A549 treated with Hydrocortisone at 1 μM for 4 hours (cell line): ENCODE measurements around the gene ALOXE3. TPM values are rescaled to one million over a fixed set of nuclear protein-coding genes. Genes with fewer than 3 reads are reported as not detected.

Experiments
- total RNA-seq: library from RNA; stranded (reverse); fragments of 200-300 nt; extraction: Qiagen RNA extraction; gene quantifications from 5 replicates; pipeline ENCODE4 v1.2.3, GENCODE V29; 2022

The ALOXE3 gene
- 6.3 to 10.0 TPM (median 6.4 TPM) in 5 replicates for total RNA-seq

GRCh38 chr17:8117980-8118768 is at the start of gene ALOXE3:
Gene ALOXE3, minus strand, starts transcription at chr17:8118514. Its CDS starts 524 bp downstream, at chr17:8117990.

GRCh38 chr17:8162233-8162996 is 44.1 kb upstream of the ALOXE3 start, which contains the start of gene VAMP2:
Gene VAMP2, minus strand, starts transcription at chr17:8162948. Its CDS starts 69 bp downstream, at chr17:8162879.

GRCh38 chr17:8152112-8152775 is 33.9 kb upstream of the ALOXE3 start, which contains the start of gene PER1:
Gene PER1, minus strand, starts transcription at chr17:8152404. Its CDS starts 1,698 bp downstream, at chr17:8150706.

GRCh38 chr17:8123695-8124349 is 5.5 kb upstream of the ALOXE3 start, which contains the start of gene HES7:
Gene HES7, minus strand, starts transcription at chr17:8124106. Its CDS starts 22 bp downstream, at chr17:8124084.

GRCh38 chr17:8087075-8087951 is 31.0 kb downstream of the ALOXE3 start, which contains the start of gene ALOX12B:
Gene ALOX12B, minus strand, starts transcription at chr17:8087716. Its CDS starts 274 bp downstream, at chr17:8087442.

Other genes starting within 250 kb of the ALOXE3 start
- gene CHD3, start 229.7 kb downstream of the ALOXE3 start, total RNA-seq = 53.0 to 71.6 TPM (median 60.6 TPM) in 5 replicates
- 1.00 to 3.4 TPM (median 1.4 TPM) in 5 replicates for gene RNF227, start 202.2 kb downstream of the ALOXE3 start, total RNA-seq
- gene KCNAB3, start 188.7 kb downstream of the ALOXE3 start, total RNA-seq = 1.9 to 2.9 TPM (median 2.7 TPM) in 5 replicates
- gene TRAPPC1, start 186.6 kb downstream of the ALOXE3 start, total RNA-seq = 302 to 325 TPM (median 321 TPM) in 5 replicates
- gene CNTROB, start 186.3 kb downstream of the ALOXE3 start, total RNA-seq = 38.2 to 41.1 TPM (median 40.0 TPM) in 5 replicates
- 0.28 to 0.52 TPM (median 0.36 TPM) in 4 of 5 replicates, not detected in the other for gene GUCY2D, start 115.9 kb downstream of the ALOXE3 start, total RNA-seq
- gene ALOX15B, start 79.5 kb downstream of the ALOXE3 start, total RNA-seq = 0.21 to 0.48 TPM (median 0.31 TPM) in 5 replicates
- gene ALOX12B, start 30.8 kb downstream of the ALOXE3 start, total RNA-seq = 1.2 to 1.6 TPM (median 1.4 TPM) in 5 replicates
- 1.6 to 5.3 TPM (median 4.8 TPM) in 5 replicates for gene HES7, start 5.6 kb upstream of the ALOXE3 start, total RNA-seq
- 49.3 to 55.5 TPM (median 53.3 TPM) in 5 replicates for gene PER1, start 33.9 kb upstream of the ALOXE3 start, total RNA-seq
- gene VAMP2, start 44.4 kb upstream of the ALOXE3 start, total RNA-seq = 23.5 to 31.4 TPM (median 28.1 TPM) in 5 replicates
- gene TMEM107, start 57.9 kb upstream of the ALOXE3 start, total RNA-seq = 20.0 to 21.8 TPM (median 20.6 TPM) in 5 replicates
- 6.6 to 8.6 TPM (median 8.3 TPM) in 5 replicates for gene BORCS6, start 71.7 kb upstream of the ALOXE3 start, total RNA-seq
- gene AURKB, start 92.1 kb upstream of the ALOXE3 start, total RNA-seq = 137 to 153 TPM (median 149 TPM) in 5 replicates
- 11.4 to 16.1 TPM (median 15.6 TPM) in 5 replicates for gene CTC1, start 129.5 kb upstream of the ALOXE3 start, total RNA-seq
- gene PFAS, start 130.8 kb upstream of the ALOXE3 start, total RNA-seq = 42.7 to 53.6 TPM (median 45.8 TPM) in 5 replicates
- 37.7 to 45.8 TPM (median 43.9 TPM) in 5 replicates for gene RANGRF, start 170.2 kb upstream of the ALOXE3 start, total RNA-seq
- gene SLC25A35, start 176.9 kb upstream of the ALOXE3 start, total RNA-seq = 6.0 to 8.8 TPM (median 7.7 TPM) in 5 replicates
- gene ARHGEF15, start 191.7 kb upstream of the ALOXE3 start, total RNA-seq = not detected in 5 replicates
- not detected in 5 replicates for gene ODF4, start 221.3 kb upstream of the ALOXE3 start, total RNA-seq